ENCODE results near the gene ARL15.

DNA sequence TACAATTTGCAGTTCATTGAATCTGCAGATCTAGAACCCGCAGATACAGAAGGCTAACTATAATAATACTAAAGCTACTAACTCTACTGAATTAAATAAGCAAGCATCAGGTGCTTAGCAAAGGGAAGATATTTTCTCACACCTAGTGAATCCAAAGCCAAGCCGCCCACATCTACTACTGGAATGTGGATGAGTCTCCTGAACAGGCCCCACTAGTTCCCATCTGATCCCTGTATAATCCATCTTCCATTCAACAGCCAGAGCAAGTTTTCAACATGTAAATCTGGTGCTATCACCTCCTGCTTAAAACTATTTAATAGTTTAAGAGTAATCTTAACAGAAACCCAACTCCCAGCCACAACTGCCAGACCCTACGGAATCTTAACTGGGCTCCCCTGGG is 18.9 kb downstream of the ARL15 start:
- TF ChIP-seq CTCF (IDR thresholded peaks at IDR 0.05), result no peak
- no peak for TF ChIP-seq EZH2 (IDR thresholded peaks at IDR 0.05; ENCODE audit: borderline replicate concordance, insufficient read depth, low read depth, low read length, poor library complexity, severe bottlenecking)

Measured in B cell (primary cell).